Neuronal stem cell (in vitro differentiated cells): ENCODE measurements around the gene SWAP70.

Experiments
- DNase-seq: peaks from one replicate; pipeline ENCODE4 v3.0.0-alpha.2; 2013; ENCODE audit warnings: low spot score
- H2AFZ ChIP-seq: one replicate; pipeline ENCODE4 v1.6.1; 2013; ENCODE audit warnings: mild to moderate bottlenecking, low read length, inconsistent platforms
- H2AK5ac ChIP-seq: 2 replicates; pipeline ENCODE4 v1.6.1; 2013; ENCODE audit warnings: low read depth, mild to moderate bottlenecking, inconsistent platforms, low read length, moderate library complexity, mixed read lengths
- H2BK120ac ChIP-seq: 2 replicates; pipeline ENCODE4 v1.6.1; 2013; ENCODE audit warnings: low read depth, mild to moderate bottlenecking, inconsistent platforms, low read length, moderate library complexity, mixed read lengths
- H2BK12ac ChIP-seq: one replicate; pipeline ENCODE4 v1.6.1; 2013; ENCODE audit warnings: low read length, inconsistent platforms
- H2BK15ac ChIP-seq: 2 replicates; pipeline ENCODE4 v1.6.1; 2013; ENCODE audit warnings: mild to moderate bottlenecking, low read length, inconsistent platforms, mixed read lengths
- H2BK5ac ChIP-seq: one replicate; pipeline ENCODE4 v1.6.1; 2013; ENCODE audit warnings: inconsistent platforms, mild to moderate bottlenecking, low read length, moderate library complexity
- H3K14ac ChIP-seq: one replicate; pipeline ENCODE4 v1.6.1; 2013; ENCODE audit warnings: low read length, inconsistent platforms
- H3K18ac ChIP-seq: 2 replicates; pipeline ENCODE4 v1.6.1; 2013; ENCODE audit warnings: low read length, inconsistent platforms
- H3K23ac ChIP-seq: 2 replicates; pipeline ENCODE4 v1.6.1; 2013; ENCODE audit warnings: low read depth, mild to moderate bottlenecking, mixed read lengths, low read length, inconsistent platforms; ENCODE audit not compliant: poor library complexity
- H3K27ac ChIP-seq: replicated peaks from 3 replicates; pipeline ENCODE4 v1.5.1; 2013; ENCODE audit warnings: low read length, inconsistent platforms
- H3K27me3 ChIP-seq, 3 experiments: 2 replicates each; pipeline ENCODE4 v1.6.1; 2013; ENCODE audit warnings: low read length in 3 of 3, mild to moderate bottlenecking in 2 of 3, inconsistent platforms in 1 of 3, low read depth in 1 of 3, mixed read lengths in 1 of 3, moderate library complexity in 1 of 3; ENCODE audit not compliant: control insufficient read depth in 3 of 3, insufficient read depth in 3 of 3
- H3K36me3 ChIP-seq, 2 donors: replicated peaks in 1 of 2; 2 replicates each; pipeline ENCODE4 v1.6.1; 2013; ENCODE audit warnings: low read length in 2 of 2; ENCODE audit not compliant: control insufficient read depth in 2 of 2, insufficient read depth in 2 of 2
- H3K4ac ChIP-seq: 2 replicates; pipeline ENCODE4 v1.6.1; 2013; ENCODE audit warnings: inconsistent platforms, mild to moderate bottlenecking, low read length, moderate library complexity
- H3K4me1 ChIP-seq, 2 donors: 1 replicate in 1 of 2; 2 replicates in 1 of 2; pipeline ENCODE4 v1.6.1; 2013; ENCODE audit warnings: low read length in 2 of 2, low read depth in 1 of 2; ENCODE audit not compliant: control insufficient read depth in 2 of 2, insufficient read depth in 1 of 2
- H3K4me2 ChIP-seq: one replicate; pipeline ENCODE4 v1.6.1; 2013; ENCODE audit warnings: mild to moderate bottlenecking, low read length, inconsistent platforms; ENCODE audit not compliant: insufficient read depth, poor library complexity, severe bottlenecking
- H3K4me3 ChIP-seq, 2 donors: 2 replicates each; pipeline ENCODE4 v1.5.1; 2013; ENCODE audit warnings: low read length in 2 of 2, mild to moderate bottlenecking in 2 of 2, inconsistent platforms in 1 of 2, moderate library complexity in 1 of 2
- H3K79me1 ChIP-seq: one replicate; pipeline ENCODE4 v1.6.1; 2013; ENCODE audit warnings: low read depth, mild to moderate bottlenecking, inconsistent platforms, low read length, moderate library complexity
- H3K9ac ChIP-seq: one replicate; pipeline ENCODE4 v1.6.1; 2013; ENCODE audit warnings: mild to moderate bottlenecking, low read depth, low read length, inconsistent platforms; ENCODE audit not compliant: poor library complexity
- H3K9me3 ChIP-seq, 2 donors: replicated peaks in 1 of 2; 2 replicates each; pipeline versions ENCODE3 to v1.6.1; 2013; ENCODE audit warnings: low read length in 2 of 2, mild to moderate bottlenecking in 2 of 2, inconsistent platforms in 1 of 2, low read depth in 1 of 2, mixed read lengths in 1 of 2, moderate library complexity in 1 of 2; ENCODE audit not compliant: control insufficient read depth in 2 of 2, insufficient read depth in 1 of 2
- H4K8ac ChIP-seq: one replicate; pipeline ENCODE4 v1.6.1; 2013; ENCODE audit warnings: low read depth, mild to moderate bottlenecking, inconsistent platforms, low read length, moderate library complexity
- H4K91ac ChIP-seq: one replicate; pipeline ENCODE4 v1.6.1; 2013; ENCODE audit warnings: low read length, low read depth, mild to moderate bottlenecking, inconsistent platforms; ENCODE audit not compliant: poor library complexity
- WGBS, 2 donors: extraction: QIAGEN DNeasy Blood & Tissue Kit; methylation state at CpG; one replicate each; pipeline ENCODE4 v1.1.7; 2013; ENCODE audit warnings: missing lambda C conversion rate in 2 of 2, mixed read lengths in 1 of 2; ENCODE audit not compliant: insufficient read length in 2 of 2, insufficient replicate concordance in 1 of 2; ENCODE audit errors: extremely low coverage in 2 of 2; 5-methylcytosine and 5-hydroxymethylcytosine counted together

Gene SWAP70

GRCh38 chr11:9639099-9639498, 24.8 kb upstream of the SWAP70 start:
- Histone ChIP-seq H3K23ac (no peak overlapping the region), H3K14ac (no peak overlapping the region), H3K9ac (no peak overlapping the region), H3K79me1 (no peaks in the 10 kb centered on the region), H3K4ac (no peak overlapping the region), H4K91ac (no peak overlapping the region), H2BK120ac (no peak overlapping the region), H2BK12ac (no peak overlapping the region), H2BK5ac (no peak overlapping the region), H3K4me3 (no peak overlapping the region), H3K27ac (no peak overlapping the region), H3K4me1 (no peaks in the 10 kb centered on the region), H3K4me2 (no peak overlapping the region), H2BK15ac (no peak overlapping the region), H2AK5ac (no peak overlapping the region), H3K36me3 (no peaks in the 10 kb centered on the region), H2AFZ (no peak overlapping the region), H3K9me3 (peaks cover 0 to 3% of the 10 kb centered on the region in 2 donors), H4K8ac (no peak overlapping the region), H3K27me3 (peaks cover 0 to 12% (median 0%) of the 10 kb centered on the region in 3 experiments), H3K18ac (peak overlapping the region; percentile 67)
- WGBS, 2 donors: no CpG with 5 or more reads among the region's 5 CpGs
- no peak for DNase-seq

DNA sequence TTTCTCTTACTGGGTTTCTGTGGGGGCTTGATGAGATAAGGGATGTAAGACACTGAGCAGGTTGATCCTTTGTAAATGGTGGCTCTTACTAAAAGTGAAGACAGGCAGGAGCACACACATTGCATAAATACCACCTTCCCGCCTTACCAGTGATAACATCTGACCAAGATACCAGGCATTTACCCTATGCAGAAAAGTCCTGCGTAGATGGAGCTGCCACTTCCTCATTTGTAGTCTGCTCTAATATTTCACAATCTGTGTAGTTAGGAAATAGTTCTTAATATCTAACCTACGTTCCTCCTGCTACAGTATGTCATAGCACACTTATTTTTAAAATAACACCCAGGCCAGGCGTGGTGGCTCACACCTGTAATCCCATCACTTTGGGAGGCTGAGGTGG, 23.9 kb upstream of the SWAP70 start:
- no peaks in the 10 kb centered on the region for H3K36me3 ChIP-seq
- no peak overlapping the region for H4K8ac ChIP-seq
- H3K18ac ChIP-seq: no peak overlapping the region
- H2BK15ac ChIP-seq: no peak overlapping the region
- peaks cover 0 to 12% (median 0%) of the 10 kb centered on the region in 3 experiments for H3K27me3 ChIP-seq
- H3K23ac ChIP-seq: no peak overlapping the region
- H2BK5ac ChIP-seq: no peak overlapping the region
- H3K27ac ChIP-seq: no peak overlapping the region
- no peak overlapping the region for H2AK5ac ChIP-seq
- no peak for DNase-seq
- H3K4me2 ChIP-seq: no peak overlapping the region
- H3K4me3 ChIP-seq: no peak overlapping the region
- no peak overlapping the region for H3K14ac ChIP-seq
- no peak overlapping the region for H3K4ac ChIP-seq
- H3K9ac ChIP-seq: no peak overlapping the region
- H4K91ac ChIP-seq: no peak overlapping the region
- no peaks in the 10 kb centered on the region for H3K79me1 ChIP-seq
- peaks cover 0 to 3% of the 10 kb centered on the region in 2 donors for H3K9me3 ChIP-seq
- H2BK120ac ChIP-seq: no peak overlapping the region
- no CpG with 5 or more reads among the region's 4 CpGs for WGBS, 2 donors
- no peaks in the 10 kb centered on the region for H3K4me1 ChIP-seq
- H2AFZ ChIP-seq: no peak overlapping the region
- no peak overlapping the region for H2BK12ac ChIP-seq

DNA sequence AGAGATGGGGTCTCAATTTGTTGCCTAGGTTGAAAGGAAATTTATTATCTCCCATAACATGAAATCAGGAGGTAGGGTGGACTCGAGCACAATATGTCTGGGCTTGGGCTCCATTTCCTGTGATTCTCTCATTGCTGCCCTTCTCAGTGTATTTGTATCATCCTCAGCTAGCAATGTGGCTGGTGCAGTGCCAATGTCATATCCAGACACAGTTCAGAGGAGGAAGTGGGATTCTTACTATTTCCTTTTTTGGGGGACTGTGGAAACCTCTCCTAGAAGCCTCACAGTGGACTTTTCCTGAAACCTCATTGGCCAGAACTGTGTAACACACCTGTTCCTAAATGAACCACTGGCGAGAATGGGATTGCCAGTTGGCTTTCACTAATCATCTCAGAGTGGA, 21.0 kb upstream of the SWAP70 start:
- H3K4me3 ChIP-seq: no peak overlapping the region
- H3K4me1 ChIP-seq: no peaks in the 10 kb centered on the region
- peaks cover 3 to 4% of the 10 kb centered on the region in 2 donors for H3K9me3 ChIP-seq
- H3K79me1 ChIP-seq: no peaks in the 10 kb centered on the region
- H3K9ac ChIP-seq: no peak overlapping the region
- H4K8ac ChIP-seq: no peak overlapping the region
- H2BK120ac ChIP-seq: no peak overlapping the region
- H3K27me3 ChIP-seq: peaks cover 0 to 5% (median 0%) of the 10 kb centered on the region in 3 experiments
- H3K4me2 ChIP-seq: no peak overlapping the region
- no peak overlapping the region for H3K14ac ChIP-seq
- no peak overlapping the region for H2AFZ ChIP-seq
- H2AK5ac ChIP-seq: no peak overlapping the region
- H3K18ac ChIP-seq: no peak overlapping the region
- no peak overlapping the region for H3K23ac ChIP-seq
- no peak overlapping the region for H4K91ac ChIP-seq
- no CpG with 5 or more reads among the region's 2 CpGs for WGBS, 2 donors
- no peak for DNase-seq
- no peak overlapping the region for H2BK5ac ChIP-seq
- no peak overlapping the region for H3K27ac ChIP-seq
- H2BK15ac ChIP-seq: no peak overlapping the region
- H3K36me3 ChIP-seq: no peaks in the 10 kb centered on the region
- no peak overlapping the region for H3K4ac ChIP-seq
- no peak overlapping the region for H2BK12ac ChIP-seq

GRCh38 chr11:9643751-9644150, 20.1 kb upstream of the SWAP70 start:
- Histone ChIP-seq H3K79me1 (no peaks in the 10 kb centered on the region), H3K27ac (no peak overlapping the region)
- no CpG with 5 or more reads among the region's 3 CpGs for WGBS, 2 donors

More at GRCh38 chr11:9643751-9644150, 20.1 kb upstream of the SWAP70 start:
- Histone ChIP-seq H4K91ac (no peak overlapping the region), H2AK5ac (no peak overlapping the region), H2BK5ac (no peak overlapping the region), H3K4me1 (no peaks in the 10 kb centered on the region), H3K18ac (no peak overlapping the region), H3K4me2 (no peak overlapping the region), H4K8ac (no peak overlapping the region), H3K9ac (no peak overlapping the region), H2BK12ac (no peak overlapping the region), H2AFZ (no peak overlapping the region), H3K23ac (no peak overlapping the region), H3K4me3 (no peak overlapping the region), H3K27me3 (peaks cover 0 to 3% (median 0%) of the 10 kb centered on the region in 3 experiments), H3K36me3 (no peaks in the 10 kb centered on the region), H3K4ac (no peak overlapping the region), H3K9me3 (peaks cover 3 to 4% of the 10 kb centered on the region in 2 donors), H3K14ac (no peak overlapping the region), H2BK120ac (no peak overlapping the region), H2BK15ac (no peak overlapping the region)
- no peak for DNase-seq
